Medulla oblongata (tissue), 1 donor: ENCODE measurements around the gene ARMC10.
"Not testable (repeated sequence)": the region's sequence is repeated elsewhere in the genome, so short reads cannot be mapped to it uniquely, and the experiment has no call there.

ENCODE experiments used
- DNase-seq: peaks from one replicate; pipeline ENCODE4 v3.0.0-alpha.2; 2015; ENCODE audit errors: extremely low spot score

Gene ARMC10

GRCh38 chr7:103078226-103078625, 3.3 kb downstream of the ARMC10 start:
- not testable (repeated sequence) for DNase-seq

- no peak for DNase-seq
Measured at GRCh38 chr7:103079836-103080235, 4.9 kb downstream of the ARMC10 start.

GRCh38 chr7:103080923-103081322, 6.0 kb downstream of the ARMC10 start:
- no peak for DNase-seq

DNA sequence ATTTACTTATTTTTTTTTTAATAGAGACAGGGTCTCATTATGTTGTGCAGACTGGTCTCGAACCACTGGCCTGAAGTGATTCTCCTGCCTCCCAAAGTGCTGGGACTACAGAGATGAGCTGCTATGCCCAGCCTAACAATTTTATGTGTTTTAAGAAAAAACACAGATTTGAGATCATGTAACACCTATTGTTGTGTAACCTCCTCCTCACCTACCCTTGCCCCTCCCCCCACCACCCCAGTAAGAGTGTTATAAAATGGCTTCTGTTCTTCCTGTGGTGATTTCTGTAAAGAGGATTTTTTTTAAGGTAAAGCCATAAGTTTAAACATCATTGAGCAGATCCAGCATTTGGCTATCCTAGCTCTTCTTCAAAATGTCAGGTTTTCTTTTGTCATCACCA, 7.6 kb downstream of the ARMC10 start:
- no peak for DNase-seq

- DNase-seq, result no peak
Measured at GRCh38 chr7:103083210-103083609, 8.3 kb downstream of the ARMC10 start.

- not testable (repeated sequence) for DNase-seq
Measured at GRCh38 chr7:103092321-103092720, 17.4 kb downstream of the ARMC10 start.

GRCh38 chr7:103093429-103093828, 18.5 kb downstream of the ARMC10 start:
- no peak for DNase-seq

DNA sequence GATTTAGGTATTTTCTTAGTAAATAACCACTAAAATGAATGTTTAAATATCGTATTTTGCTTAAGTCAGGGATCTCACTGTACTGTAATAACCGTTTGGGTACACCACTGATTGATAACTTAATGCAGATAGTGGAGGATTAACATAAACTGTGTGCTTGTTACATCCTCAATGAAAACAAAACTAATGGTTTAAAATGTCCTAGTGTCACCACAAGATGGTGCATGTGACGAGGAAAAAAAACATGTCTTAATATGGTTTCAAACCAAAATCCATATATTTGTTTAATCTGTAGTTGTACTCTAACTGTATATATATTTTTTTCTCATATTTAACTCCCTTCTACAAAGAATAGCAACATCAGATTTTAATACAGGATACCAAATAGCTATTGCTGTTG, 19.2 kb downstream of the ARMC10 start:
- DNase-seq, result peak; percentile 58

GRCh38 chr7:103095558-103095957, 20.6 kb downstream of the ARMC10 start:
- DNase-seq, result not testable (repeated sequence)

DNA sequence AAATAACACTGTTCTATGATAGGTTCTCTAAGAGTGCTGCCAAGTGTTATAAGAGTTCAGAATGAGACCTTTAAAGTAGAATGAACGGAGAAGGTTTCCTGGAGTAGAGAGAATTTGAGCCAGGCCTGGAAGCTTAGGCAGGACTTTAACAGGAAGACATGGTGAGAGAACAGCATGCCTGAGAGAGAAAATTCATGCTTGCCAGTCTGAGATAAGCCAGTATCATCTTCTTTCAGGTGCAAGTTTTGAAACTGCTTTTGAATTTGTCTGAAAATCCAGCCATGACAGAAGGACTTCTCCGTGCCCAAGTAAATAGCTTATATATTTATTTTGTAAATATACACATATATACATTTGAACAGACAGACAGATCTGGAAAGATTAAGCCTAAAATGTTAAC, 22.1 kb downstream of the ARMC10 start:
- no peak for DNase-seq

- no peak for DNase-seq
Measured at GRCh38 chr7:103100348-103100747, 25.4 kb downstream of the ARMC10 start.

- DNase-seq, result no peak
Measured at GRCh38 chr7:103101543-103101942, 26.6 kb downstream of the ARMC10 start.

DNA sequence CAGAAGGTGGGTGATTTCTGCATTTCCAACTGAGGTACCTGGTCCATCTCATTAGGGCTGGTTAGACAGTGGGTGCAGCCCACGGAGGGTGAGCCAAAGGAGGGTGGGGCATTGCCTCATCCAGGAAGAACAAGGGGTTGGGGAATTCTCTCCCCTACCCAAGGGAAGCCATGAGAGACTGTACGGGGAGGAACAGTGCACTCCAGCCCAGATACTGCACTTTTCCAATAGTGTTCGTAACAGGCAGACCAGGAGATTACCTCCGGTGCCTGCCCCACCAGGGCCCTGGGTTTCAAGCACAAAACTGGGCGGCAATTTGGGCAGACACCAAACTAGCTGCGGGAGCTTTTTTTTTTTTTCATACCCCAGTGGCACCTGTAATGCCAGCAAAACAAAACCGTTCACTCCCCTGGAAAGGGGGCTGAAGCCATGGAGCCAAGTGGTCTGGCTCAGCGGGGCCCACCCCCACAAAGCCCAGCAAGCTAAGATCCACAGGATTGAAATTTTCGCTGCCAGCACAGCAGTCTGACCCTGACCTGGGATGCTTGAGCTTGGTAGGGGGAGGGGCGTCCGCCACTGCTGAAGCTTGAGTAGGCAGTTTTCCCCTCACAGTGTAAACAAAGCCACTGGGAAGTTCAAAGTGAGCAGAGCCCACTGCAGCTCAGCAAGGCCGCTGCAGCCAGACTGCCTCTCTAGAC, 31.2 kb downstream of the ARMC10 start:
- no peak for DNase-seq

GRCh38 chr7:103106703-103107070, 31.7 kb downstream of the ARMC10 start:
- not testable (repeated sequence) for DNase-seq

- no peak for DNase-seq
Measured at GRCh38 chr7:103113164-103113563, 38.2 kb downstream of the ARMC10 start.

DNA sequence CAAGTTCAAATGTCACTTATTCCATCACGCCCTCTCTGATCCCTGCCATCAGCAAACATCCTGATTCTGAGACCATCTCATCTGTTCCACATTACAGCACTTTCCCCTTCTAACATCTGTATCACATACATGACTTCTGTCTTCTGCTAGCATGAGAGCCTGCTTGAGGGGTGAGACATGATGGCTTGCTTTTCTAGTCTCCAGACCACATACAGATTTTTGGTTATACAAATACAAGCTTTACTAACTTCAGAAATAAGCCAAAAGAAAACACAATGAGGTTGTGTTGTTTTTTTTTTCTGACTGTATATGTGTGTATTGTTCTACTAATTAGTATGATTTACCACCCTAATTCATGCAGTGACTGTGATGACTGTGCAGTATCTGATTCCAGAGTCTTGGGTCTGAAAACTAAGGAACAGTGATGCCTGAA, 39.7 kb downstream of the ARMC10 start:
- peak; percentile 68 for DNase-seq

DNA sequence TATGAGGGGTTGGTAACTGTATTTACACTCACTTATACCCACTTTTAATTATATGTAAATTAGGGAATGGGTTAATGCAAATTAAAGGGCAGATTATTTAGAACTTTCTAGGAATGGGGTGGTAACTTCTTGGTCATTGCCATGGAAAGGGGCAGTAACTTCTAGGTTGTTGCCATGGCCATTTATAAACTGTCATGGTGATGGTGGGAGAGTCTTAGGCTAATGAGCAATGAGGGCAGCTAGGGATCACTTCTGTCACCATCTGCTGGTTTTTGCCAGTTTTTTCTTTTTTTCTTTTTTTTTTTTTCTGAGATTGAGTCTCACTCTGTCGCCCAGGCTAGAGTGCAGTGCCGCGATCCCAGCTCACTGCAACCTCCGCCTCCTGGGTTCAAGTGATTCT, 40.8 kb downstream of the ARMC10 start:
- DNase-seq, result no peak

DNA sequence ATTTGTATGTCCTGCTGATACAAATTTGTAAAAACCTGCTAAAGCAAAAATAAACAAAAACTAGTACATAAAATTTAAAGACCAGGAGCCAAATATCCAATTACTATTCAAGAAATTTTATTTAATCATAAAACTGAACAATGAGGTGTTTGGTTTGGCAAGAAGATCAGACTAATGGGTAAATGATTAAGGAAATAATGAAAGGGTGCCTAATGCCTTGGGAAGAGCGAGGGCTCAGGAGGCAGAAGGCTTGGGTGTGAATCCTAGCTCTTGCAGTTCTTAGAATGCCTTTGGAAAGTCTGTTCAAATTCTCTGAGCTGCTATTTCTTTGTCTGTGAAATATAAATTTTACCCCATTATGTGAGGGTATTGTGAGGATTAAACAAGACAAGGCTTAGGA, 41.6 kb downstream of the ARMC10 start:
- DNase-seq, result no peak

- peak; percentile 85 for DNase-seq
Measured at GRCh38 chr7:103116991-103117390, 42.1 kb downstream of the ARMC10 start.

- no peak for DNase-seq
Measured at GRCh38 chr7:103117465-103117864, 42.5 kb downstream of the ARMC10 start.

DNA sequence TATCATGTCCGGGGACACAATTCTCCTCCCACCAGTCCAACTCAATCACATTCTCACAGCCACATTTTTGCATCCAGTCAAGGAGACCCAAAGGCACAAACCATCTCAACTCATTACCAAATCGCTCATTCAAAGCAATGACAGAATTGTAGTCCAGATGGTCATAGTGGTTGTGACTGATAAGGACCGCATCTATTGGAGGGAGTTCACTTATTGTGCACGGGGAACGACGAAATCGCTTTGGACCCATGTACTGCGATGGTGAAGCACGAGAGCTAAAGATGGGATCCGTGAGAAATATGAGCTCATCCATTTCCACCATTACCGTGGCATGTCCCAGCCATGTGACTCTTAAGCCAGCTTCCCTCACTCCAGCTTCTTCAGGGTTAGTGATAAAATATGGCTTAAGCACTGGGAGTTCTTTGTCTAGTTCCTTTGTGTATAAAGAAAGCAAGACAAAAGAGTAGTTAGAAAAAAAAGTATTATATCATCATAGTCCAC, 44.9 kb downstream of the ARMC10 start:
- DNase-seq, result no peak

DNA sequence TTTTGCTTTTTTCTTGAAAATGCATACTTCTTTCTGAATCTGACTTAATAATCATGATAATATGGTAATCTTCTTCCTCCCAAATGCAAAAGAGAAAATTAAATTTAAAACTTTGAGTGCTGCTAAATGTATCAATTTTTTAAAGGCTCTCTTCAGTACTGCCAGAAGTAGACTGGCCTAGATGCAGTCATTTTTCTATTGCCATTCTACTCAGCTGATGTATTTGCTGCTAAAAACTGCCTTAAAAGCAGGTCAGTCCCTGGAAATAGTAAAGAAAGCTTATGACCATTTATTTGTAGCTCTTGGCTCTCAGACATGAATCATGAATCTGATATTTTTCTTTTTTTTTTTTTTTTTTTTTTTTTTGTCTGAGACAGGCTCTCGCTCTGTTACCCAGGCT, 45.4 kb downstream of the ARMC10 start:
- DNase-seq, result no peak

DNA sequence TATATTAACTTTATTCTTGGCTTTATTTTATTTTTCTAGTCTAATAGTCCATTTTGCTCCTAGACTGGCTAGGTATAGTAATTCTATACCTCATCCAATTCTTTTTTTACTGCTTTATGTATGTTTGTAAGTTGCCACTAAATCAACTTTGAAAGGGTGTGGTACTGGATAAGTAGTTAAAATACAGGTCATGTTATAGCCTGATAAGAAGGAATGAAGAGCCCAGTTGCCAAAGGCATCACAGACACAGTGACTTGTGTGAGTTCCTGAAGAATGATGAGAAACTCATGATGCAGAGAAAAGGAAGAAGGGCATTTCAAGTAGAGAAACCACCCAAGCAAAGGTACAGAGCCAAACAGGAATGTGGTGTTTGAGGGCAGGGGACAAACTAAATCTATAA, 46.7 kb downstream of the ARMC10 start:
- DNase-seq, result no peak

DNA sequence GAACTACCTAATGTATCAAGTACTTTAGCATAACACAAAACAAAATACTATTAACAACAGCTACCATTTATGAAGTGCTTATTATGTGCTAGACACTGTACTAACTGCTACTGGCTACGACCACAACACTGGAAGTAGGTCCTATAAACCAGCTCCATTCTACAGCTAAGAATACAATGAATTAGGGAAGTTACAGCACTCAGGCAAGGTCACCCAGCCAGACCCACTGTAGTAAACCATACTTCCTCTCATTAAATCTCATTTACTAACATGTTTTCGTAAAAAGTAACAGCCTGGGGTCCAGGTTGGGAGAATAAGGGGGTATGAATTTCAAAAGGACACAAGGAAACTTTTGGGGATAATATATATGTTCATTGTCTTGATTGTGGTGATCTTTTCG, 48.6 kb downstream of the ARMC10 start:
- DNase-seq, result no peak
